Right cardiac atrium (tissue), 5 donors: ENCODE results near the gene SCLY. TPM values are rescaled to one million over a fixed set of nuclear protein-coding genes. Genes with fewer than 3 reads are reported as not detected.

Experiments
- ATAC-seq, 2 donors: fragments of 200-7000 bp; cut with Tn5 transposase; one replicate each; pipeline versions ENCODE4 v1.8.0 to v1.9.1; 2020; ENCODE audit warnings: moderate library complexity in 2 of 2, mild to moderate bottlenecking in 1 of 2
- DNase-seq, 3 donors: peaks; one replicate each; pipeline ENCODE4 v3.0.0-alpha.2; 2020
- H3K27ac ChIP-seq: one replicate; pipeline ENCODE4 v1.5.1; 2013; ENCODE audit warnings: mild to moderate bottlenecking, low read length, control low read depth, moderate library complexity
- H3K27me3 ChIP-seq: one replicate; pipeline ENCODE4 v1.6.1; 2013; ENCODE audit not compliant: control insufficient read depth, insufficient read depth
- H3K4me1 ChIP-seq: one replicate; pipeline ENCODE4 v1.6.1; 2013; ENCODE audit warnings: low read length; ENCODE audit not compliant: control insufficient read depth, insufficient read depth
- H3K4me3 ChIP-seq: one replicate; pipeline ENCODE4 v1.5.1; 2013; ENCODE audit warnings: low read length, control low read depth
- H3K9me3 ChIP-seq: one replicate; pipeline ENCODE4 v1.6.1; 2013; ENCODE audit warnings: low read length; ENCODE audit not compliant: control insufficient read depth
- WGBS: extraction: QIAGEN DNeasy Blood & Tissue Kit; methylation state at CpG from one replicate; pipeline ENCODE4 v1.1.7; 2013; 5-methylcytosine and 5-hydroxymethylcytosine counted together
- intact Hi-C, 4 donors: fragments of 100-400 bp; cut with DNase I; formaldehyde crosslinking; loops; one replicate each; pipeline versions ENCODE4 v1.11.0 to v1.14.0; 2022 to 2023
- polyA plus RNA-seq: library from polyadenylated mRNA; stranded (reverse); fragments of 200-250 nt; gene quantifications from one replicate; pipeline ENCODE4 v1.2.3, GENCODE V29; 2013
- total RNA-seq, 4 donors: library from RNA; stranded (reverse); fragmentation: NEBNext Ultra II Directional; extraction: Animal tissue kit (Norgen Biotek cat#: 25700); gene quantifications; one replicate each; pipeline ENCODE4 v1.2.1, GENCODE V29; 2021
- donor health status: healthy with polysubstance abuse.
- donor health status: DM: no; HTN: yes; CAD: no.
- donor health status: DM: no; HTN: no; CAD: no.
- donor health status: DM: no; HTN: yes; CAD: no; lungs with severe emphysema.
- donor health status: DM: yes; HTN: yes; CAD: no.

The SCLY gene
- total and polyA plus RNA-seq, 5 donors, result 8.2 to 14.2 (median 11.2) TPM

- 72% methylated on average over 11 of the region's 11 CpGs for WGBS
- intact Hi-C loops, result no loop called here
- Histone ChIP-seq H3K9me3 (no peaks in the 10 kb centered on the region), H3K4me3 (no peak overlapping the region), H3K27ac (no peak overlapping the region), H3K27me3 (no peaks in the 10 kb centered on the region), H3K4me1 (no peaks in the 10 kb centered on the region)
- DNase-seq (peak in 2 of 3 donors; percentile 27 to 29), ATAC-seq (no peak)
Measured at GRCh38 chr2:238117199-238118154, 56.7 kb downstream of the SCLY start.

- Histone ChIP-seq H3K27ac (no peak overlapping the region), H3K4me1 (no peaks in the 10 kb centered on the region), H3K27me3 (no peaks in the 10 kb centered on the region), H3K9me3 (no peaks in the 10 kb centered on the region), H3K4me3 (no peak overlapping the region)
- intact Hi-C loops, result loop anchor here in 1 of 4 donors (10.0 kb wide), 1 partner anchor 145 kb away; no protein-coding TSS in a partner anchor
- DNase-seq (peak; percentile 9 to 59 (median 48)), ATAC-seq (no peak)
- WGBS, result 66% methylated on average over 15 of the region's 15 CpGs
Measured at GRCh38 chr2:238119756-238120462, 59.1 kb downstream of the SCLY start.

GRCh38 chr2:238120463-238121298 lies 59.9 kb downstream of the SCLY start:
- no peak overlapping the region for H3K4me3 ChIP-seq
- H3K27ac ChIP-seq, result no peak overlapping the region
- DNase-seq (peak; percentile 29 to 75 (median 72)), ATAC-seq (peak; percentile 26 to 47)
- no peaks in the 10 kb centered on the region for H3K27me3 ChIP-seq
- intact Hi-C loops, result loop anchor here in 1 of 4 donors (10.0 kb wide), 1 partner anchor 144 kb away; no protein-coding TSS in a partner anchor
- WGBS, result 41% methylated on average over 30 of the region's 30 CpGs
- no peaks in the 10 kb centered on the region for H3K9me3 ChIP-seq
- H3K4me1 ChIP-seq, result no peaks in the 10 kb centered on the region

- Histone ChIP-seq H3K27me3 (no peaks in the 10 kb centered on the region), H3K9me3 (no peaks in the 10 kb centered on the region), H3K4me3 (no peak overlapping the region), H3K4me1 (no peaks in the 10 kb centered on the region), H3K27ac (no peak overlapping the region)
- DNase-seq, result peak; percentile 6 to 29 (median 27)
- ATAC-seq, result no peak
- intact Hi-C loops, result loop anchor here in 1 of 4 donors (10.0 kb wide), 1 partner anchor 143 kb away; no protein-coding TSS in a partner anchor
- WGBS, result 88% methylated on average over 27 of the region's 27 CpGs
Measured at GRCh38 chr2:238121511-238122286, 60.9 kb downstream of the SCLY start.

- no peaks in the 10 kb centered on the region for H3K4me1 ChIP-seq
- H3K27me3 ChIP-seq, result no peaks in the 10 kb centered on the region
- ATAC-seq (no peak), DNase-seq (peak; percentile 9 to 59 (median 37))
- H3K9me3 ChIP-seq, result no peaks in the 10 kb centered on the region
- H3K27ac ChIP-seq, result no peak overlapping the region
- 85% methylated on average over 29 of the region's 29 CpGs for WGBS
- no peak overlapping the region for H3K4me3 ChIP-seq
- intact Hi-C loops, result loop anchor here in 1 of 4 donors (10.0 kb wide), 1 partner anchor 142 kb away; no protein-coding TSS in a partner anchor
Measured at GRCh38 chr2:238122287-238123217, 61.8 kb downstream of the SCLY start.

GRCh38 chr2:238123218-238123971 lies 62.6 kb downstream of the SCLY start:
- H3K9me3 ChIP-seq, result no peaks in the 10 kb centered on the region
- intact Hi-C loops, result loop anchor here in 1 of 4 donors (10.0 kb wide), 1 partner anchor 141 kb away; no protein-coding TSS in a partner anchor
- no peaks in the 10 kb centered on the region for H3K27me3 ChIP-seq
- H3K4me3 ChIP-seq, result no peak overlapping the region
- 83% methylated on average over 22 of the region's 22 CpGs for WGBS
- no peak overlapping the region for H3K27ac ChIP-seq
- DNase-seq, result peak; percentile 6 to 44 (median 34)
- ATAC-seq, result no peak
- H3K4me1 ChIP-seq, result no peaks in the 10 kb centered on the region

- intact Hi-C loops, result loop anchor here in 1 of 4 donors (10.0 kb wide), 1 partner anchor 141 kb away; no protein-coding TSS in a partner anchor
- ATAC-seq, result no peak
Measured at GRCh38 chr2:238123991-238124470, 63.2 kb downstream of the SCLY start.

GRCh38 chr2:238124488-238125126 lies 63.8 kb downstream of the SCLY start:
- Histone ChIP-seq H3K4me1 (no peaks in the 10 kb centered on the region), H3K27me3 (no peaks in the 10 kb centered on the region), H3K9me3 (no peaks in the 10 kb centered on the region), H3K4me3 (no peak overlapping the region), H3K27ac (no peak overlapping the region)
- ATAC-seq (no peak), DNase-seq (peak in 1 of 3 donors; percentile 22)
- WGBS, result 89% methylated on average over 19 of the region's 19 CpGs
- intact Hi-C loops, result loop anchor here in 1 of 4 donors (10.0 kb wide), 1 partner anchor 140 kb away; no protein-coding TSS in a partner anchor

More at GRCh38 chr2:238123991-238124470, 63.2 kb downstream of the SCLY start:
- Histone ChIP-seq H3K4me3 (no peak overlapping the region), H3K27ac (no peak overlapping the region), H3K9me3 (no peaks in the 10 kb centered on the region), H3K4me1 (no peaks in the 10 kb centered on the region), H3K27me3 (no peaks in the 10 kb centered on the region)
- peak; percentile 5 to 51 (median 33) for DNase-seq
- 73% methylated on average over 14 of the region's 14 CpGs for WGBS
